Nephron (organoid): ENCODE results near the gene KIT.

Experiments used
- H3K27ac Mint-ChIP-seq, 3 experiments: 2 replicates each; pipeline ENCODE4 v1.8.0; 2020; ENCODE audit warnings: mixed read lengths in 3 of 3, mild to moderate bottlenecking in 2 of 3, moderate library complexity in 1 of 3
- H3K27me3 Mint-ChIP-seq: 2 replicates; pipeline ENCODE4 v1.8.0; 2021; ENCODE audit warnings: low read depth, mild to moderate bottlenecking, moderate library complexity, mixed read lengths
- H3K36me3 Mint-ChIP-seq: 2 replicates; pipeline ENCODE4 v1.8.0; 2020; ENCODE audit warnings: low read depth, mixed read lengths
- H3K4me1 Mint-ChIP-seq: 2 replicates; pipeline ENCODE4 v1.8.0; 2020; ENCODE audit warnings: mixed read lengths
- H3K4me3 Mint-ChIP-seq, 3 experiments: 2 replicates each; pipeline ENCODE4 v1.8.0; 2020; ENCODE audit warnings: mild to moderate bottlenecking in 3 of 3, mixed read lengths in 3 of 3, moderate library complexity in 2 of 3
- H3K9me3 Mint-ChIP-seq: 2 replicates; pipeline ENCODE4 v1.8.0; 2020; ENCODE audit warnings: mixed read lengths
- TF ChIP-seq, protein P1 (sequence below), 3 experiments: fragments of 200-600 bp; sonication (generic); IDR thresholded peaks; one replicate each; pipeline ENCODE4 v1.5.0; 2021; ENCODE audit warnings: antibody characterized with exemption in 3 of 3; ENCODE audit not compliant: unreplicated experiment in 3 of 3

KIT gene

DNA sequence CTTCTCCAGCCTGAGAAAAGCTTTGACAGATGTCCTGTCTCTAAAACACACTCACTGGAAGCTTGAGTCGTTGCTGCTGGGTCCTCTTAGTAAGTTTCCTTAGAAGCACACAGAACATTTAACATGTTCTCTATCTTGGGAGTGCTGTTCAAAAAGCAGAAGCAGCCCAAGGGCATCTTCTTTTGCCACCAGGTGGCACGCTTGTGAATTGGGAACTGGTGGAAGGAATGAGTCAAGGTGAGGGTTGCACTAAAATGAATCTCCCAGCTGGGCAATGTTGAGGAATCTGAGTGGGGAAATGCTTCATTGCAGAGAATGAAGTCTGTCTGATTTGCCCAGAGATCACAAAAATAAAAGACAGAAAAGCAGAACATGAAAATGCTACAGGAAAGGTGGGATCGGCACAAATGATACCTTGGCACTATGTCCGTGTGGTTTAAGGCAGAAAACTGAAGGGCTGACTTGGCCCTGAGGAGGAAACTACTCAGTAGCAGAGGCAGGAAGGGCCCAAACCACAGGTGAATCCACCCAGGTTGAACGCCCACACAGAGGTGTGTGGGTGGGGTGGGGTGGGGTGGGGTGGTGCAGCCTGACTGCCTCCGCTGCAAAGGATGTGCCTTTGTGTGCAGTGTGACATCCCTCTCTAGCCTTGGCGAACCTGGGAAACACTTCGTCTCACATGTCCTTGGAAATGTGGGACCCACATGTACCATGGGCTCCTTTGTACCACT, 26.0 kb downstream of the KIT start:
- no peaks in the 10 kb centered on the region for H3K4me1 Mint-ChIP-seq
- TF ChIP-seq, protein P1, sequence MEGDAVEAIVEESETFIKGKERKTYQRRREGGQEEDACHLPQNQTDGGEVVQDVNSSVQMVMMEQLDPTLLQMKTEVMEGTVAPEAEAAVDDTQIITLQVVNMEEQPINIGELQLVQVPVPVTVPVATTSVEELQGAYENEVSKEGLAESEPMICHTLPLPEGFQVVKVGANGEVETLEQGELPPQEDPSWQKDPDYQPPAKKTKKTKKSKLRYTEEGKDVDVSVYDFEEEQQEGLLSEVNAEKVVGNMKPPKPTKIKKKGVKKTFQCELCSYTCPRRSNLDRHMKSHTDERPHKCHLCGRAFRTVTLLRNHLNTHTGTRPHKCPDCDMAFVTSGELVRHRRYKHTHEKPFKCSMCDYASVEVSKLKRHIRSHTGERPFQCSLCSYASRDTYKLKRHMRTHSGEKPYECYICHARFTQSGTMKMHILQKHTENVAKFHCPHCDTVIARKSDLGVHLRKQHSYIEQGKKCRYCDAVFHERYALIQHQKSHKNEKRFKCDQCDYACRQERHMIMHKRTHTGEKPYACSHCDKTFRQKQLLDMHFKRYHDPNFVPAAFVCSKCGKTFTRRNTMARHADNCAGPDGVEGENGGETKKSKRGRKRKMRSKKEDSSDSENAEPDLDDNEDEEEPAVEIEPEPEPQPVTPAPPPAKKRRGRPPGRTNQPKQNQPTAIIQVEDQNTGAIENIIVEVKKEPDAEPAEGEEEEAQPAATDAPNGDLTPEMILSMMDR (IDR thresholded peaks at IDR 0.05; ENCODE audit: unreplicated experiment in 3 of 3), result no peak
- H3K27ac Mint-ChIP-seq, result no peak overlapping the region
- no peaks in the 10 kb centered on the region for H3K36me3 Mint-ChIP-seq
- peaks cover 5% of the 10 kb centered on the region for H3K27me3 Mint-ChIP-seq
- no peaks in the 10 kb centered on the region for H3K9me3 Mint-ChIP-seq
- no peak overlapping the region for H3K4me3 Mint-ChIP-seq

DNA sequence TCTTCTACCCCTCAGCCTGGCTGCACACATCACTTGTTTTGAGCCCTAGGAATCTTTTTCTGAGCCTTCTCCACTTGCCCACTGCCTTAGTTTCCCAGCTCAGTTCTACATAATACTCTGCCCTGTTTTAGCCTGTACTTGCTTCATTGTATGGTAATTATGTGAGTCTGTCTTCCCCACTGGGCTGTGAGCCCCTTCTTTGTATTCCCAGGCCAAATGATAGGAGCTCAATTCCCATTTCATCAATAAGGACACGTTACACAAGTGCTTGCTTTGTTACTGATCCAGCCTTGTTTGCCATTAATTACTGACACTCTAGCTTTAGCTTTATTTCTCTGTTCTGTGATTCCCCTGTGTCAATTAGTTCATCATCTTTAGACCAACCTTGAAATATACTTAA, 28.1 kb downstream of the KIT start:
- no peaks in the 10 kb centered on the region for H3K36me3 Mint-ChIP-seq
- H3K9me3 Mint-ChIP-seq, result no peaks in the 10 kb centered on the region
- no peak overlapping the region for H3K4me3 Mint-ChIP-seq
- no peaks in the 10 kb centered on the region for H3K4me1 Mint-ChIP-seq
- H3K27me3 Mint-ChIP-seq, result peaks cover 5% of the 10 kb centered on the region
- no peak overlapping the region for H3K27ac Mint-ChIP-seq
- TF ChIP-seq, protein P1 (IDR thresholded peaks at IDR 0.05; ENCODE audit: unreplicated experiment in 3 of 3), result no peak

DNA sequence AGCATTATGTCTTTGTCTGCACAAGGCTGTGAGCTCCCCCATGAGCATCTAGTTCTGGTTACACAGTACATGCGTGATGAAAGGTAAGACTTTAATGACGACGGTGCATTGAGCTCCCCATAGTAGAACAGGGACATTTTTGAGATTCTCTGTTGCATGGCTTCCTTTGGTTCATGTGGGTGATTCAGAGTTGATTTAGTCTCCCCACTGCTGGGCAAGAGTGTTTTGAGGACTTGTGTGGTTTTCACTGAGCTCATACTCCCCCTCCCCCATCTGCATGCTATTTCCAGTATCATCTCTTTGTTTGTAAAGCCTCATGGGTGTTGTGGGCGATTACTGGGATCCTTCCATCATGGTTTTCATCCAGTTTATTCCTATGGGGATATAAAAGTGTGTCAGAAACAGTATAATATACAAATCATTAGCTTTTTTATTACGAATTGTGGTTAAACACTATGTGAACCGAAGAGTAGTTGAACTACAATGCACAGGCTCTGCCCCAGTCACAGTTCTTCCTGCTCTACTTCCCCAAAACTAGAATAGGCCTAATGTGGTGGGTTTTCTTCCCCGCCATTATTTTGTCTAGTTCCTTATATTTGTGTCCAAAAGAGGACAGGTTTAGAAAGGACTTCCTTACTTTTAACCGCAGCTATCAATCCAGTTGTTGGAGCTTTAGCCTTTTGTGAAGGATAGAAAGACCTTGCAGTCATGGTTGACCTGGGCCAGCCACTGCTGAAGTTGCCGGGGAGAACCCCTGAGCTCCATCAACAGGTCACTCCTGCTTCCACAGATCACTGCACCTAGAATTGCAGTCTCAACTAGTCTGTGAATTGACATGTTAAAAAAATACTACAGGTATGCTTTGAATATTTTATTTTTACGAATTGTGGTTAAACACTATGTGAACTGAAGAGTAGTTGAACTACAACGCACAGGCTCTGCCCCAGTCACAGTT, 30.4 kb downstream of the KIT start:
- H3K4me1 Mint-ChIP-seq, result no peaks in the 10 kb centered on the region
- H3K27ac Mint-ChIP-seq, result peak overlapping the region in 1 of 3 experiments; percentile 53
- TF ChIP-seq, protein P1 (IDR thresholded peaks at IDR 0.05; ENCODE audit: unreplicated experiment in 3 of 3), result no peak

DNA sequence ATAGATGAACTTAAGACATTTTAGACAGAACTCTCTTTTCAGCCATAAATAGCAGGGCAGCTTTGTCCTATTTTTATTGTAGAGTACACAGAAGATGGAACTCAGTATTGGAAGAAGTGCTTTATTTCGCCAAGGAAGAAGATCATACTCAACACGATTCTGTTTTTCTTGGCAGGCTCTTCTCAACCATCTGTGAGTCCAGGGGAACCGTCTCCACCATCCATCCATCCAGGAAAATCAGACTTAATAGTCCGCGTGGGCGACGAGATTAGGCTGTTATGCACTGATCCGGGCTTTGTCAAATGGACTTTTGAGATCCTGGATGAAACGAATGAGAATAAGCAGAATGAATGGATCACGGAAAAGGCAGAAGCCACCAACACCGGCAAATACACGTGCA, 37.6 kb downstream of the KIT start:
- H3K4me1 Mint-ChIP-seq, result no peaks in the 10 kb centered on the region
- TF ChIP-seq, protein P1 (IDR thresholded peaks at IDR 0.05; ENCODE audit: unreplicated experiment in 3 of 3), result no peak
- no peak overlapping the region for H3K27ac Mint-ChIP-seq
- no peaks in the 10 kb centered on the region for H3K9me3 Mint-ChIP-seq
- H3K36me3 Mint-ChIP-seq, result peaks cover 5% of the 10 kb centered on the region
- H3K4me3 Mint-ChIP-seq, result no peak overlapping the region
- H3K27me3 Mint-ChIP-seq, result peaks cover 12% of the 10 kb centered on the region

More for the DNA sequence above, 30.4 kb downstream of the KIT start:
- Mint-ChIP-seq H3K9me3 (no peaks in the 10 kb centered on the region), H3K27me3 (peaks cover 9% of the 10 kb centered on the region), H3K36me3 (no peaks in the 10 kb centered on the region), H3K4me3 (no peak overlapping the region)

DNA sequence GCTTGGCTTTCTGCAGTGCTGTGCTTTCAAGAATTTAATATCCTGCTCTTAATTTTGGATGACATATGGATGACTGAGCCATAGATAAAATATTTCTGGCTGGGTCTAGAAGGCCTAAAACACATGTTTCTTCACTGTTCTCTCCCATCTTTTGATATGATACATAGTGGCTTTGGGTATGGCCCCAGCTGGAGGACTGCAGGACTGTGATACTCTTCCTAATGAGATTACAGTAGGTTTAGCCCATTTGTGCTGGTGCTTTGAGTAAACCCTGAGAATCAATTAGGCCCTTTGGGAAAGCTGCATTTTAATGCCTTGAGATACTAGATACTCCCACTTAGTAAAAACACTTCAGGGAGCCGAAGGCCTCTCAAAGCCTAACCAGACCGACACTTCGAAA, 38.0 kb downstream of the KIT start:
- Mint-ChIP-seq H3K36me3 (peaks cover 5% of the 10 kb centered on the region), H3K9me3 (no peaks in the 10 kb centered on the region), H3K27me3 (peaks cover 12% of the 10 kb centered on the region), H3K27ac (no peak overlapping the region), H3K4me3 (no peak overlapping the region), H3K4me1 (no peaks in the 10 kb centered on the region)
- TF ChIP-seq, protein P1 (IDR thresholded peaks at IDR 0.05; ENCODE audit: unreplicated experiment in 3 of 3), result no peak
